Sigmoid colon (tissue), 4 donors: ENCODE data around the gene ZNF575.

Experiments used
- EP300 ChIP-seq, 4 donors: sonication (generic); formaldehyde crosslinking; IDR thresholded peaks; one replicate each; pipeline ENCODE4 v1.6.1; 2017; ENCODE audit warnings: antibody characterized with exemption in 4 of 4
- POLR2A ChIP-seq, 2 donors: fragments of 450-650 bp; IDR thresholded peaks; one replicate each; pipeline ENCODE4 v1.6.1; 2016; ENCODE audit warnings: antibody characterized with exemption in 2 of 2, mild to moderate bottlenecking in 2 of 2, moderate library complexity in 2 of 2
- POLR2AphosphoS5 ChIP-seq, 4 donors: sonication (generic); formaldehyde crosslinking; IDR thresholded peaks; one replicate each; pipeline ENCODE4 v1.6.1; 2017; ENCODE audit warnings: antibody characterized with exemption in 4 of 4
- TF ChIP-seq, protein P1 (sequence below), 4 experiments: fragments of 450-650 bp in 3 of 4; fragments of 200-600 bp in 1 of 4; IDR thresholded peaks; one replicate each; pipeline ENCODE4 v1.5.1; 2016 to 2019; ENCODE audit warnings: antibody characterized with exemption in 4 of 4, mild to moderate bottlenecking in 3 of 4, moderate library complexity in 2 of 4

DNA sequence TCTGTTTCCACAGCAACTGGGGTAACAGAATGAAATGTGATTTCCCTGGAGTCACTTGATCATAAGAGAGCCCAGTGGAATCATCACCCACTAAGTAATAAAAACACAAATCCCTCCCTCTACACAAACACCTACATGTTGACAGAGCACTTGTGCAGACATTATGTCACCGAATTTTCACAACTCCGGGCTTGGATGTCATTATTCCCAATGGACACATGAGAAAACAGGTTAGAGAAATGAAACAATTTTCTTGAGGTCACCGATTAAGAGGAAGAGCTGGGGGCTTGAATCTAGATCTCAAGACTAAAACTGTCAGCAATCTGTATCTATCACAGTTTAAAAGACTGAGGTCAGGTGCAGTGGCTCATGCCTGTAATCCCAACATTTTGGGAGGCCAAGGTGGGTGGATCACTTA, 39.2 kb downstream of the ZNF575 start:
- TF ChIP-seq POLR2AphosphoS5 (IDR thresholded peaks at IDR 0.05) (no peak), EP300 (IDR thresholded peaks at IDR 0.05) (no peak), POLR2A (IDR thresholded peaks at IDR 0.05) (no peak)
- TF ChIP-seq, protein P1, sequence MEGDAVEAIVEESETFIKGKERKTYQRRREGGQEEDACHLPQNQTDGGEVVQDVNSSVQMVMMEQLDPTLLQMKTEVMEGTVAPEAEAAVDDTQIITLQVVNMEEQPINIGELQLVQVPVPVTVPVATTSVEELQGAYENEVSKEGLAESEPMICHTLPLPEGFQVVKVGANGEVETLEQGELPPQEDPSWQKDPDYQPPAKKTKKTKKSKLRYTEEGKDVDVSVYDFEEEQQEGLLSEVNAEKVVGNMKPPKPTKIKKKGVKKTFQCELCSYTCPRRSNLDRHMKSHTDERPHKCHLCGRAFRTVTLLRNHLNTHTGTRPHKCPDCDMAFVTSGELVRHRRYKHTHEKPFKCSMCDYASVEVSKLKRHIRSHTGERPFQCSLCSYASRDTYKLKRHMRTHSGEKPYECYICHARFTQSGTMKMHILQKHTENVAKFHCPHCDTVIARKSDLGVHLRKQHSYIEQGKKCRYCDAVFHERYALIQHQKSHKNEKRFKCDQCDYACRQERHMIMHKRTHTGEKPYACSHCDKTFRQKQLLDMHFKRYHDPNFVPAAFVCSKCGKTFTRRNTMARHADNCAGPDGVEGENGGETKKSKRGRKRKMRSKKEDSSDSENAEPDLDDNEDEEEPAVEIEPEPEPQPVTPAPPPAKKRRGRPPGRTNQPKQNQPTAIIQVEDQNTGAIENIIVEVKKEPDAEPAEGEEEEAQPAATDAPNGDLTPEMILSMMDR (IDR thresholded peaks at IDR 0.05): no peak
